GM23338 (cell line): ENCODE measurements around the gene GNRH2. TPM values are rescaled to one million over a fixed set of nuclear protein-coding genes. Genes with fewer than 3 reads are reported as not detected.
A peak's percentile ranks its signal among the peaks of the same experiment; 100 is the strongest.

ENCODE experiments used
- ATAC-seq: fragments of 200-7000 bp; cut with Tn5 transposase; 3 replicates; pipeline ENCODE4 v1.9.1; 2020
- DNase-seq: peaks from one replicate; pipeline ENCODE4 v3.0.0-alpha.2; 2015; ENCODE audit warnings: low spot score
- H2AFZ ChIP-seq: fragments of 200-600 bp; sonication (generic); 2 replicates; pipeline ENCODE4 v1.8.0; 2016; ENCODE audit warnings: antibody characterized with exemption, mild to moderate bottlenecking, moderate library complexity
- H3F3A ChIP-seq: fragments of 200-600 bp; sonication (generic); replicated peaks from 2 replicates; pipeline ENCODE4 v1.8.0; 2017; ENCODE audit warnings: antibody characterized with exemption, mixed run types, low read depth
- H3K27ac ChIP-seq: fragments of 200-600 bp; sonication (generic); 2 replicates; pipeline ENCODE4 v1.6.1; 2016; ENCODE audit warnings: low read depth
- H3K27me3 ChIP-seq: fragments of 200-600 bp; sonication (generic); 2 replicates; pipeline ENCODE4 v1.8.0; 2016; ENCODE audit warnings: mild to moderate bottlenecking, mixed run types, moderate library complexity; ENCODE audit not compliant: insufficient read depth
- H3K36me3 ChIP-seq: fragments of 200-600 bp; sonication (generic); 2 replicates; pipeline ENCODE4 v1.8.0; 2016; ENCODE audit warnings: mild to moderate bottlenecking; ENCODE audit not compliant: insufficient read depth
- H3K4me1 ChIP-seq: fragments of 200-600 bp; sonication (generic); 2 replicates; pipeline ENCODE4 v1.8.0; 2016; ENCODE audit warnings: mild to moderate bottlenecking, moderate library complexity; ENCODE audit not compliant: insufficient read depth
- H3K4me2 ChIP-seq: fragments of 200-600 bp; sonication (generic); 2 replicates; pipeline ENCODE4 v1.7.1; 2017; ENCODE audit warnings: mixed run types
- H3K4me3 ChIP-seq: fragments of 200-600 bp; sonication (generic); 2 replicates; pipeline ENCODE4 v1.6.1; 2016; ENCODE audit warnings: mixed run types
- H3K79me2 ChIP-seq: fragments of 200-600 bp; sonication (generic); replicated peaks from 2 replicates; pipeline ENCODE4 v1.8.0; 2017; ENCODE audit warnings: mild to moderate bottlenecking; ENCODE audit not compliant: insufficient read depth
- H3K9me2 ChIP-seq: fragments of 200-600 bp; sonication (generic); 2 replicates; pipeline ENCODE4 v1.8.0; 2017; ENCODE audit not compliant: insufficient read depth
- H4K20me1 ChIP-seq: fragments of 200-600 bp; sonication (generic); replicated peaks from 2 replicates; pipeline ENCODE4 v1.8.0; 2017; ENCODE audit warnings: mild to moderate bottlenecking; ENCODE audit not compliant: insufficient read depth
- H3K27ac Mint-ChIP-seq: 2 replicates; pipeline ENCODE4 v1.8.0; 2020; ENCODE audit warnings: inconsistent platforms, mild to moderate bottlenecking, moderate library complexity, mixed read lengths
- H3K27me3 Mint-ChIP-seq: 3 replicates; pipeline ENCODE4 v1.8.0; 2022; ENCODE audit warnings: low read depth, mild to moderate bottlenecking, moderate library complexity, mixed read lengths, inconsistent platforms; ENCODE audit not compliant: insufficient read depth, poor library complexity
- H3K36me3 Mint-ChIP-seq: 3 replicates; pipeline ENCODE4 v1.8.0; 2021; ENCODE audit warnings: low read depth, mild to moderate bottlenecking, inconsistent platforms, moderate library complexity, mixed read lengths
- H3K4me1 Mint-ChIP-seq: 3 replicates; pipeline ENCODE4 v1.8.0; 2020; ENCODE audit warnings: mild to moderate bottlenecking, inconsistent platforms, mixed read lengths
- H3K4me3 Mint-ChIP-seq: 3 replicates; pipeline ENCODE4 v1.8.0; 2021; ENCODE audit warnings: moderate library complexity, mild to moderate bottlenecking, inconsistent platforms, mixed read lengths
- H3K9me3 Mint-ChIP-seq: 3 replicates; pipeline ENCODE4 v1.8.0; 2020; ENCODE audit warnings: moderate library complexity, mild to moderate bottlenecking, inconsistent platforms, mixed read lengths
- CREB1 ChIP-seq: fragments of 250-450 bp; sonication (Bioruptor Pico); IDR thresholded peaks from 2 replicates; pipeline ENCODE4 v1.5.0; 2020; ENCODE audit warnings: low read depth, mild to moderate bottlenecking, moderate library complexity
- EZH2phosphoT487 ChIP-seq: fragments of 200-600 bp; sonication (generic); IDR thresholded peaks from one replicate; pipeline ENCODE4 v1.8.1; 2018; ENCODE audit warnings: antibody characterized with exemption; ENCODE audit not compliant: unreplicated experiment
- NANOG ChIP-seq: IDR thresholded peaks from 2 replicates; pipeline ENCODE4 v1.6.1; 2016; ENCODE audit warnings: antibody characterized with exemption, borderline replicate concordance
- REST ChIP-seq: IDR thresholded peaks from one replicate; pipeline ENCODE4 v1.6.1; 2018; ENCODE audit warnings: antibody characterized with exemption; ENCODE audit not compliant: unreplicated experiment
- STAT1 ChIP-seq: IDR thresholded peaks from one replicate; pipeline ENCODE4 v1.6.1; 2016; ENCODE audit warnings: antibody characterized with exemption; ENCODE audit not compliant: unreplicated experiment
- ZNF331 ChIP-seq: fragments of 250-450 bp; sonication (Bioruptor Pico); IDR thresholded peaks from 2 replicates; pipeline ENCODE4 v1.5.0; 2020; ENCODE audit warnings: low read depth, mild to moderate bottlenecking, moderate library complexity
- polyA plus RNA-seq: library from polyadenylated mRNA; unstranded; fragments of >200 nt; fragmentation: Nextera tagmentation; extraction: Ambion mirVana; gene quantifications from 2 replicates; pipeline ENCODE4 v1.2.1, GENCODE V29; 2016
- total RNA-seq: library from RNA; depleted of rRNA; stranded (reverse); fragments of >200 nt; shearing (Covaris generic); gene quantifications from 2 replicates; pipeline ENCODE4 v1.2.3, GENCODE V29; 2014

Gene GNRH2
- total and polyA plus RNA-seq, 2 experiments from 2014 or later = not detected

GRCh38 chr20:3044336-3044965, 1.0 kb downstream of the GNRH2 start (continued):
- TF ChIP-seq REST = no peak
- no peak for TF ChIP-seq STAT1
- no peak for TF ChIP-seq ZNF331 (CRISPR knock-in tag)
- no peak for TF ChIP-seq CREB1

GRCh38 chr20:3045042-3045815, 1.8 kb downstream of the GNRH2 start:
- peaks cover 51% of the 10 kb centered on the region for H3K36me3 Mint-ChIP-seq
- Histone ChIP-seq H3K79me2 (peaks cover 11% of the 10 kb centered on the region), H3F3A (0 out of 2 replicates have a peak, but pooled peaks cover 5% of the 10 kb centered on the region), H3K27ac (0 out of 2 replicates have a peak overlapping the region, but pooled peaks have one; percentile 76), H2AFZ (peak overlapping the region; percentile 95), H4K20me1 (peaks cover 10% of the 10 kb centered on the region), H3K4me2 (peak overlapping the region; percentile 96), H3K4me3 (peak overlapping the region; percentile 94), H3K36me3 (peaks cover 18% of the 10 kb centered on the region; the same call in 1 of the 2 replicates), H3K4me1 (peaks cover 24% of the 10 kb centered on the region), H3K9me2 (peaks cover 4% of the 10 kb centered on the region; the same call in 1 of the 2 replicates), H3K27me3 (no peaks in the 10 kb centered on the region)
- peak; percentile 82 for DNase-seq
- H3K27me3 Mint-ChIP-seq = peaks cover 16% of the 10 kb centered on the region
- TF ChIP-seq NANOG (no peak), EZH2phosphoT487 (no peak), CREB1 (no peak)
- ATAC-seq = peak; percentile 65
- no peaks in the 10 kb centered on the region; the same call in 2 of the 3 replicates for H3K9me3 Mint-ChIP-seq
- H3K4me1 Mint-ChIP-seq = peaks cover 25% of the 10 kb centered on the region
- H3K4me3 Mint-ChIP-seq = peak overlapping the region; percentile 85
- H3K27ac Mint-ChIP-seq = peak overlapping the region; percentile 91
